Stomach (tissue), 9 donors: Measurements from ENCODE around the gene FAM163B. TPM values are rescaled to one million over a fixed set of nuclear protein-coding genes. Genes with fewer than 3 reads are reported as not detected.

Experiments
- DNase-seq, 2 donors: peaks; one replicate each; pipeline versions ENCODE4 v3.0.0 to v3.0.0-alpha.2; 2013 to 2019
- H3K27ac ChIP-seq, 5 donors: fragments of 200-600 bp in 4 of 5; sonication (generic) in 4 of 5; one replicate each; pipeline ENCODE4 v1.5.1; 2013 to 2019; ENCODE audit warnings: mild to moderate bottlenecking in 1 of 5, moderate library complexity in 1 of 5
- H3K27me3 ChIP-seq, 3 donors: fragments of 200-600 bp; sonication (generic); one replicate each; pipeline ENCODE4 v1.5.1; 2017 to 2019; ENCODE audit warnings: mixed run types in 1 of 3
- H3K36me3 ChIP-seq, 4 donors: fragments of 200-600 bp; sonication (generic); 1 replicate in 3 of 4; 2 replicates in 1 of 4; pipeline ENCODE4 v1.5.1; 2016 to 2019
- H3K4me1 ChIP-seq, 4 donors: fragments of 200-600 bp; sonication (generic); one replicate each; pipeline ENCODE4 v1.5.1; 2016 to 2019
- H3K4me3 ChIP-seq, 4 donors: fragments of 200-600 bp; sonication (generic) in 3 of 4; one replicate each; pipeline ENCODE4 v1.5.1; 2016 to 2019; ENCODE audit warnings: mild to moderate bottlenecking in 1 of 4
- H3K9me3 ChIP-seq, 4 donors: fragments of 200-600 bp; sonication (generic); one replicate each; pipeline ENCODE4 v1.5.1; 2016 to 2019
- CTCF ChIP-seq, 7 experiments: fragments of 450-650 bp in 4 of 7; fragments of 200-600 bp in 3 of 7; sonication (generic) in 3 of 7; IDR thresholded peaks; one replicate each; pipeline ENCODE4 v1.5.1; 2016 to 2019; ENCODE audit warnings: antibody characterized with exemption in 7 of 7, control low read depth in 2 of 7, mild to moderate bottlenecking in 1 of 7
- EP300 ChIP-seq: sonication (generic); formaldehyde crosslinking; IDR thresholded peaks from one replicate; pipeline ENCODE4 v1.6.1; 2017; ENCODE audit warnings: antibody characterized with exemption
- POLR2A ChIP-seq, 4 donors: fragments of 450-650 bp; IDR thresholded peaks; one replicate each; pipeline ENCODE4 v1.6.1; 2016; ENCODE audit warnings: antibody characterized with exemption in 4 of 4, control low read depth in 2 of 4, mild to moderate bottlenecking in 1 of 4, moderate library complexity in 1 of 4
- POLR2AphosphoS5 ChIP-seq, 3 donors: sonication (generic); formaldehyde crosslinking; IDR thresholded peaks; one replicate each; pipeline ENCODE4 v1.6.1; 2016; ENCODE audit warnings: antibody characterized with exemption in 3 of 3
- WGBS, 5 donors: extraction: QIAGEN DNeasy Blood & Tissue Kit in 3 of 5; methylation state at CpG; one replicate each; pipeline versions ENCODE4 v1.1.5 to v1.1.7; 2013 to 2018; 5-methylcytosine and 5-hydroxymethylcytosine counted together
- intact Hi-C: fragments of 100-400 bp; cut with DNase I; formaldehyde crosslinking; loops from one replicate; pipeline ENCODE4 v1.15.1; 2023; ENCODE audit warnings: low total_unique reads
- polyA plus RNA-seq, 3 donors: library from polyadenylated mRNA; stranded (reverse); fragments of 200-250 nt; gene quantifications; one replicate each; pipeline ENCODE4 v1.2.3, GENCODE V29; 2013
- total RNA-seq, 5 donors: library from RNA; depleted of rRNA; stranded (reverse); fragments of >200 nt; gene quantifications; one replicate each; pipeline versions ENCODE4 v1.1.0 to v1.2.3, GENCODE V29; 2014 to 2016
- donor health status: healthy with polysubstance abuse.
- donor health status: Bipolar disorder and iron deficiency.
- donor health status: healthy.

The FAM163B gene
- total and polyA plus RNA-seq, 8 donors = not detected

DNA sequence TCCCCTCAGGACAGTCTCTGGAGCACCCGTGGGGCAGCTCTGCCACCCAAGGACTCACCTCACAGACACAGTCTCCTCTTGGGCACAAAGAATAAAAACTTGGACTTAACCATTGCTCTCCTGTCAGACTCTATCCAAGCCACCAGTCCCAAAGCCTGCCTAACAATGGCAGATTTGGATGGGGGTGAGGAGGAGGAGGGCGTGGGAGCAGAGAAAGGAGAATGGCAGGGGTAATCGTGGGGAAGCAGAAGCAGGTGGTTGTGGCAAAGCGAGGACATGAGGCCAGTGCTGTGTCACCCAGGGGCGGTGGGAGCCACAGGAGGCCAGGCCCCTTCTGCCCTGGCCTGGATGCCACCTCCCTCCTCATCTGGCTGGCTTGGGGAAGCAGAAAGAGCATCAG is 5.5 kb upstream of the FAM163B start:
- H3K27ac ChIP-seq = no peak overlapping the region
- H3K27me3 ChIP-seq = peaks cover 6 to 89% (median 21%) of the 10 kb centered on the region in 3 donors
- TF ChIP-seq POLR2A (IDR thresholded peaks at IDR 0.05) (no peak), CTCF (IDR thresholded peaks at IDR 0.05) (no peak), EP300 (no peak), POLR2AphosphoS5 (IDR thresholded peaks at IDR 0.05) (no peak)
- H3K4me3 ChIP-seq = no peak overlapping the region
- H3K4me1 ChIP-seq = no peaks in the 10 kb centered on the region
- intact Hi-C loops = no loop called here
- WGBS, 5 donors = 53 to 63% (median 58%) methylated on average over 5 of the region's 5 CpGs
- no peaks in the 10 kb centered on the region for H3K36me3 ChIP-seq
- no peak for DNase-seq
- H3K9me3 ChIP-seq = no peaks in the 10 kb centered on the region

DNA sequence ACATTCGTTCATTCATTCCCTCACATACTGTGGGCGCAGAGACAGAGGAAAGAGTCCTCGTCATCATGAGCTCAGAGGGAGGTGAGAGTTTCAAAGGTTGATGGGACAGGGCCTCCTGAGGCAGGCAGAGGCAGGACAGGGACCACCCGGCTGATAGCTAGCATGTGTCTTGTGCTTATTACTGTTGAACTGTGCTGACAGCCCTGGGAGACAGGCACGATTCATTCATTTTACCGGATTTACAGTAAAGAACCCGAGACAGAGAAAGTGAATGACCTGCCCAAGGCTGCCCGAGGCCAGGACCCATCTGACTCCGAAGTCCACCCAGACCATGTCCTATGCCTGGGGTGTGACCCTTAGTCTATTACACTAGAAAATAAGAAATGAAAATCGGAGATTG is 4.9 kb upstream of the FAM163B start:
- H3K27ac ChIP-seq = no peak overlapping the region
- TF ChIP-seq EP300 = no peak
- no peak for TF ChIP-seq POLR2AphosphoS5 (IDR thresholded peaks at IDR 0.05)
- no peak for TF ChIP-seq CTCF (IDR thresholded peaks at IDR 0.05)
- no peak for TF ChIP-seq POLR2A (IDR thresholded peaks at IDR 0.05)
- intact Hi-C loops = no loop called here

DNA sequence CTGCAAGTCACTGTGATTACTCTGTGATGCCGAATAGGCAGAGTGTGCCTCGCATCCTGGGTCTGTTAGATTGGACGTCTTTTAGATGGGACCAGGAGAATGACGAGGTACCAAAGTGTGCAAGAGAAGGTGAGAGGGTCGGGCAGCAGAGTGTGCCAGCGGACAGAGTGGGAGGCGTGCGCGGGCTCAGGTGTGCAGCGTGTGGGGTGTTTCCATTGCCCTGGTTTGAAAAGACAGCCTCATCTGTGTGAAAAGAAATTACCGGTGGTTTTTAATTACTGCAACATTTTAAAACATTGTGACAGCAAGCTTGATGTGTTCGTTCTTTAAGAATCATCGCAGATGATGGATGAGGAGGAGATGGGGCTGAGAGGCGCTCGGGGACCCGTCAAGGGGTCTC is 4.2 kb upstream of the FAM163B start:
- WGBS, 5 donors = 77 to 86% (median 80%) methylated on average over 16 of the region's 16 CpGs
- no peak overlapping the region for H3K27ac ChIP-seq
- intact Hi-C loops = no loop called here
- no peaks in the 10 kb centered on the region for H3K9me3 ChIP-seq
- peaks cover 0 to 5% (median 2%) of the 10 kb centered on the region in 4 donors for H3K4me1 ChIP-seq
- H3K27me3 ChIP-seq = peaks cover 13 to 100% (median 32%) of the 10 kb centered on the region in 3 donors
- TF ChIP-seq EP300 (no peak), POLR2AphosphoS5 (IDR thresholded peaks at IDR 0.05) (no peak), CTCF (IDR thresholded peaks at IDR 0.05) (no peak), POLR2A (IDR thresholded peaks at IDR 0.05) (no peak)
- no peak overlapping the region for H3K4me3 ChIP-seq
- no peaks in the 10 kb centered on the region for H3K36me3 ChIP-seq
- no peak for DNase-seq

More for the DNA sequence above, 4.9 kb upstream of the FAM163B start:
- DNase-seq = no peak
- no peak overlapping the region for H3K4me3 ChIP-seq
- WGBS, 5 donors = 62 to 69% (median 68%) methylated on average over 10 of the region's 10 CpGs
- H3K36me3 ChIP-seq = no peaks in the 10 kb centered on the region
- H3K27me3 ChIP-seq = peaks cover 7 to 95% (median 26%) of the 10 kb centered on the region in 3 donors
- peaks cover 0 to under 1% (median under 1%) of the 10 kb centered on the region in 4 donors for H3K4me1 ChIP-seq
- no peaks in the 10 kb centered on the region for H3K9me3 ChIP-seq

DNA sequence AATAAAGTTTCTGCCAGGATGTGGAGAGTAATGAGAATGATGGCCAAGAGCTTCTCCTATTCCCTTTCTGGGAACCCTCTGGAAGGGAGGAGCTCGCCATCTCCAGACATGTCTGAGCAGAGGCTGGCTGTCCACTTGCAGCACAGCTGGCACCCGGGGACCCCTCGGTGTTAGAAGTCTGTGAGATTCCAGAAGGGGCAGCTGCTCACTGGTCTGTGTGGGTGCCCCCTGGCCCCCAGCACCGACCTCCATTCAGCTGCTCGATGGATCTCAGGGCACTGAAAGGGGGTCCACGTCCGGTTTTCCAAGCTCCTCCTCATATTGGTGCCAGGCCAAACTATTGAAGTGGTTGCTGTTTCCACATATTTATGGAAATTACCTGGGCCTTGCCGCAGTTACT is 3.6 kb upstream of the FAM163B start:
- intact Hi-C loops = no loop called here
- H3K36me3 ChIP-seq = no peaks in the 10 kb centered on the region
- WGBS, 5 donors = 75 to 88% (median 81%) methylated on average over 7 to 8 of the region's 8 CpGs
- H3K9me3 ChIP-seq = no peaks in the 10 kb centered on the region
- H3K4me3 ChIP-seq = no peak overlapping the region
- H3K4me1 ChIP-seq = peaks cover 0 to 5% (median 2%) of the 10 kb centered on the region in 4 donors
- TF ChIP-seq POLR2A (IDR thresholded peaks at IDR 0.05) (no peak), CTCF (IDR thresholded peaks at IDR 0.05) (no peak), EP300 (no peak), POLR2AphosphoS5 (IDR thresholded peaks at IDR 0.05) (no peak)
- no peak overlapping the region for H3K27ac ChIP-seq
- H3K27me3 ChIP-seq = peaks cover 13 to 100% (median 37%) of the 10 kb centered on the region in 3 donors
- no peak for DNase-seq
